Gastroesophageal sphincter (tissue), 3 donors: ENCODE data around the gene HYAL2.

ENCODE experiments used
- CTCF ChIP-seq, 4 experiments: fragments of 200-600 bp in 2 of 4; fragments of 450-650 bp in 2 of 4; sonication (generic) in 1 of 4; IDR thresholded peaks; one replicate each; pipeline ENCODE4 v1.5.1; 2017 to 2019; ENCODE audit warnings: antibody characterized with exemption in 4 of 4, mild to moderate bottlenecking in 2 of 4, moderate library complexity in 2 of 4
- EP300 ChIP-seq: sonication (generic); formaldehyde crosslinking; IDR thresholded peaks from one replicate; pipeline ENCODE4 v1.6.1; 2017; ENCODE audit warnings: antibody characterized with exemption, mild to moderate bottlenecking
- POLR2A ChIP-seq, 2 donors: fragments of 450-650 bp; IDR thresholded peaks; one replicate each; pipeline ENCODE4 v1.6.1; 2017; ENCODE audit warnings: antibody characterized with exemption in 2 of 2, mild to moderate bottlenecking in 2 of 2, moderate library complexity in 1 of 2
- POLR2AphosphoS5 ChIP-seq: sonication (generic); formaldehyde crosslinking; IDR thresholded peaks from one replicate; pipeline ENCODE4 v1.6.1; 2017; ENCODE audit warnings: antibody characterized with exemption

- no peak for TF ChIP-seq CTCF (IDR thresholded peaks at IDR 0.05)
- TF ChIP-seq POLR2AphosphoS5: no peak
- no peak for TF ChIP-seq EP300
- no peak for TF ChIP-seq POLR2A (IDR thresholded peaks at IDR 0.05)
Observed at GRCh38 chr3:50269977-50270413, 52.5 kb downstream of the HYAL2 start.
